GM18861 (cell line): ENCODE results near the gene SGCD.

Experiments used
- ATAC-seq: cut with Tn5 transposase; IDR thresholded peaks from one replicate; pipeline ENCODE4 v1.9.1; 2021; ENCODE audit not compliant: unreplicated experiment

SGCD gene

DNA sequence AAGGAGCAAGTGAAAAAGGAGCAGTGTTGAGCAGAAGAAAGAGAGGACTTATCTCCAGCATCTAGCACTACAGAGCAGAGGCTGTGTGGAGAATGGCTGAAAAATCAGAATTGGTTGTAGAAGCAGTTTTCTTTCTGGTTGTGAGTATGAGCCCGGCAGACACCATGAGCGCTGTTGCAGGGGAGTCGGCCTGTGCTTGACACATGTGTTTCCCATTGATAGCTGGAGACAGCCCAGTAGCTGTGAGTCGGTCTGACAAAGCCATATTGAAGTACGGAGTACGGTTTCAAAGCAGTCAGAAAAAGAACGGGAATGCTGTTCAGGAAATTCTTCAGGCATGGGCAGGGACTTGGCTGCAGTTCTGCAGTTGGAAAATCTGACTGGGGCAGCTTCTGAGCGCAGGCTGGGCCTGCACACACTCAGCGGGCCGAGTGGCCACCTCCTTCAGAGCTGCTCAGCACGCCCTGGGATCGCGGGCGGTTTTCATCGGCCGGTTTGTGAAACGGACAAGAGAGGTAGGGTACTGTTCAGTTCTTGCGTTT is at the start of gene SGCD:
Gene SGCD, plus strand, starts transcription at position 447 of the 542 bp plus-strand sequence.
- no peak for ATAC-seq

DNA sequence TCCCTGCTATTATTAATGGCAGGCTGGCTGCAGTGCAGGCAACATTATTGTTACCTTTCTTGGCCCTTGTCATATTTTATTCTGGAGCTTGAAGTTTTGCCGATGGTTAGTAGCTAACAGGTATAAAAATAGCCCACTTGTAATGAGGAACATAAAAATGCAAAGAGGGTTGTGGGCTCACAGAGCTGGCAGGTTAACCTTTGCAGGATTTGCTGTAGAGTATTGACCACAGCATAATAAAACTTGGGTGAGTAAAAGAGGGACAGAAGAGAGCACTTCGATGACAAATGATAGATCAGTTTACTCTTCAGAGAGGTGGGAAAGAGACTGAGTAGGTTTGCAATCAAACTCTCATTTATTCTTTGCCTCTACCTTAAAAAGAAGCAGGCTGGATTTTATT is 49.7 kb upstream of the SGCD start:
- ATAC-seq, result no peak

- ATAC-seq, result no peak
Measured at GRCh38 chr5:156295431-156295830, 31.5 kb upstream of the SGCD start.

DNA sequence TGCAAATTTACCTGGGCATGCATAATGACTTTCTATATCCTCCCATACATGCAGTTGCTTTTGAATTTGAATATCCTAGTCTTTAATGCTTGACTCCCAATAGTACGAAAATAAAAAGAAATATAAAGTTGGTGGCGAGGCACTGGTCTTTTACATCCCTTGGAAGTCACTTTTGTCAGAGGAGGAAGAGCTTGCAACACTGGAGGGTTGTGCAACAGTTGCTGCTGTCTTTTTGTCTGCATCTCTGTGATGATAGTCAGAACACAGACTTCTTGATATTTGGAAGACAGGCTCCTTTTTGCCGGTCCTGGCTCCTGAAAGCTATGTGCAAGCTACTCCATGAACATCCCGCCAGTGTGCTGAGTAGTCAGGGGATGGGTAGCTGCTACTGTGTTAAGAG is 16.8 kb upstream of the SGCD start:
- ATAC-seq, result no peak

GRCh38 chr5:156312897-156313694 is 13.9 kb upstream of the SGCD start:
- ATAC-seq, result no peak

GRCh38 chr5:156314416-156314815 is 12.5 kb upstream of the SGCD start:
- no peak for ATAC-seq

DNA sequence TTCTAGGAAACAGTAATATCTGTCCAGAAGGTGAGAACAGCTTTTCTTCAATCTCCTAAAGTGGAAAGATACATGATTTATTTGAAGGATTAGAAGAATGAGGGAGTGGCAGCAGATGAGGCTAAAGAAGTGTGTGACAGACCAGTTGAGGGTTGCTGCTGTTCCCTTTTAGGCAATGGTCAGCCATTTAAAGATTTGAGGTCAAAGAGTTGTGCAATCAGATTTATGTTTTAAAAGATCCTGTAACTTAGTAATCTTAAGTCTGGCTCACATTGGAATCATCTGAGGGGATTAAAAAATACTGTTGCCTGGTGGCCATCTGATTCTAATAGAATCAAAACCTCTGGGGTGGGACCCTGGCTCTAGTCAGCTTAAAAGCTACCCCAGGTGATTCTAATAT is 4.3 kb upstream of the SGCD start:
- ATAC-seq, result no peak

- ATAC-seq, result no peak
Measured at GRCh38 chr5:156327296-156327695, 332 bp downstream of the SGCD start.

GRCh38 chr5:156328161-156328560 is 1.2 kb downstream of the SGCD start:
- no peak for ATAC-seq

DNA sequence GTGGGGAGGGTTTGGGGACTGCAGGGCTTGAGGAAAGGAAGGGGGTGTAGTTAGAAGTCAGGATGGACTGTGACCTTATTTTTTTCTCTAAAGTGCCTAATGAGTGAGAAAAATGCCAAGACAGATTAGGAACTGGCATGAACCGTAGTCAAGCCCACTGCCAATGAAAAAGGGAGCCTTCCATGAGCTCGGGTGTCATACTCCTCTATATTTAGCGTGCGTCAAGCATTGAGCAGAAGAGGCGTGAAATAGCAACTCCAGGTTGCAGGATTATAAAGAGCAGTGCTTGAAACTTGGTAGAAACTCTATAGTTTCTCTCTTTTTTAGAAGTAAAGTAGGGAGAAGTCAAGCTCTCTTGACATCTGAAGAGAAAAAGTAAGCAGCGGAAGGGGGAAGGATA is 1.8 kb downstream of the SGCD start:
- ATAC-seq, result no peak

DNA sequence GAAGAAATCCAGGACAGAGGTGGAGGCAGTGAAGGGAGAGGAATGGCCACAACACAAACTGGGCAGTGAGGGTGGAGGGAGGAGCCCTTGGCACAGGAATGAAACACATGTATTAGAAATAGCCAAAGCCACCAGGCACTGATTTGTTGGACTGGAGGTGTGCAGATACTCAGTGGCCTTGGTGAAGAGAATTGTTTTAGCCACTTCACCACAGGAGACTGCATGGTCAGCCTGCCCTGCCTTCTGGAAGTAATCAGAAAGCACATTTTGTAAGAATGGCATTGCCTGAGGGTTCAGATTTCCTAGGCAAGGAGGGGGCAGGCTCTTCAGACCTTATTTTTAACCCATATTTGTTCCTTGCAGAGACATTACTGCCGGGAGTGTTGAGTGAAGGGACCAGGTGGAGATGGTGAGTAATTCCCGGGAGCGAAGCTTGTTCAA is 2.2 kb downstream of the SGCD start:
- no peak for ATAC-seq

DNA sequence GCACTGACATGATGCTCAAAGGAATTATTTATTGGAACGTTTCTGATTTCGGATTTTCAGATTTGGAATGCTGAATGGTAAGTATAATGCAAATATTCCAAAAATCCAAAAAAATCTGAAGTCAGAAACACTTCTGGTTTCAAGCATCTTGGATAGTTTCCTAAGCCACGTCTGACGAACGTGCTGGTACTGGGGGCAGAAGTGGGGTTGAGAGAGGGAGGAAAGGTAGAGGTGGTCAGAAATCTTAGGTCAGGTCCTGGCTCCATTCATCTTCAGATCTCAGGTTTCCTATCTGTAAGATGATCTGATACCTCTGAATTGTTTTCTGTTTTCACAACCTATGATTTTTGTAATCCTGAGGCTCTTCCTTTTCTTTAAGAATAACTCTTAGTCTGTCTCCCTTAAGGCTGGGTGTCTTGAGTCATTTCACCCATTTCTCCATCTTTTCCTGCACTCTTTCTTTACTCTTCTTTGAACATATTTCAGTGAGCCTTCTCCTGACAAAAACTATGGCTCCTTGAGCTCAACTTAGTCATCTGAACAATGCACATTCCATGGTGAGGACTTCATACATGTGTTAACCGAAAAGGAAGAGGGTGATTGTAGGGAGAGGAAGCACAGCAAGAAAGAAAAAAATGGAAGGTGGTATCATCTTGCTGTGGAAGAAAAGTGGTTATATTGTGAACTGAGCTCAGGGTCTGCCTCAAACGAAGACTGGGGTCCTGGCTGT is 3.3 kb downstream of the SGCD start:
- ATAC-seq, result no peak

DNA sequence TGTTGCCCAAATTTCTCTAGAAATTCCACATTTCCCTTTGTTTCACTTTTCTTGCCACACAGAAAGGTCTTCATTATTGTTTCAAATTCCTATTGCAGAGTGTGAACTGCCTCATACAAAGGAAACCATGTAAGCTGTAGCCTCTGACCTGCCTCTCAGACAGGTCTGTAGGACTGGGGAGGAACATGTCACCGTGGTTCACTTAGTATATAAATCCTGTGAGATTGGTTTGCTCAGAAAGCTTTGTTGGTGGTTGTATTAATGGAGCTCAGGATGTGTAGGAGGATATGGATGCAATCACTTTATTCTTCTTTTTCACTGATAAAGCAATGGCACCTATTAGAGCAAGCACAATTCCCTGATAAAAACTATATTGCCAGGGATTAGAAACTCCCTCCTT is 4.2 kb downstream of the SGCD start:
- ATAC-seq, result no peak

GRCh38 chr5:156331845-156332244 is 4.9 kb downstream of the SGCD start:
- no peak for ATAC-seq

GRCh38 chr5:156332245-156332644 is 5.3 kb downstream of the SGCD start:
- ATAC-seq, result no peak

DNA sequence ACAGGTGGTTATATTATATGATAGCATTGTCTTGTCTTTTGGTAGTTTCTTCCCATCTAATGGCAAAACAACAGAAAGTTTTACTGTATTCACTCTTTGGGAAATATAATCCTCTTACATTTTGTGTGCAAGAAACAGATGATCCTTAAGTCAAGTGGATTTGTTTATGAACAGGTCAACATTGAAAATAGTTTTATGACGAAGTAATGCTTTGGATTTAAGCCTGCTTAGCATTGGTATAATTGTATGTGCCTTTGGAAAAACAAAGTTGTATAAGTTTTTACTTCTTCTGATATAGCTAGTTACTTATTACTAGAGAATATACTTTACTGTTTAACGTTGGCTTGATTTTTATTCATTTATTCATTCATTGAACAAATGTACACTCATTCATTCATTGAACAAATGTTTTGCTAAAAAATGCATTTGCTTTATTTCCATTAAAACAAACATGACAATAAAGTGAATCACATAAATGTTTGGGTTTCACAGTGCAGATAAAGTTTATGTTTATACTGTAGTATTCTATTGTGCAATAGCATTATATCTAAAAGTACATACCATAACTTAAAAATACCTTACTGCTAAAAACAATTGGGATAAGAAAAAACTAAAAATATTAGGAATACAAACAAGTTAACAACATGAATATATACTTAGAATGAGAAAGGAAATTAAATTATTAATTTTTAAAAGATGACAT is 12.3 kb downstream of the SGCD start:
- no peak for ATAC-seq

DNA sequence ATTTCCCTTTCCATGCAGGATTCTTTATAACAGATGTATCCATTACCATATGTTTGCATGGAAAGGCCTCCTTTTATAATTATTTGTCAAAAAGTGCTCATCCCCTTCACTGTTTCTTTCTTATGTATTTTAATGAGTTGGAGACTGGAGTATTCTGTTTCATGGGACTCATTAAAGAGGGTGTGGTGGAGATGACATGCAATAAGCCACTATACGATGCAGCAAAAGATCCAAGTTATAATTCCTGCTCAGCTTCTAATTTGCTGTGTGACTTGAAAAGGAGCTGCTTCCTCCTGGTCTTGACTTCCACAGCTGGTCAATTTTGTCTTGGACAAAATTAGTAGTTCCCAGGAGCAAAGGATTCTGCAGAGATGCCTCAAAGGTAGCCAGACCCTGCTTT is 13.9 kb downstream of the SGCD start:
- ATAC-seq, result no peak

- no peak for ATAC-seq
Measured at GRCh38 chr5:156350256-156350655, 23.3 kb downstream of the SGCD start.

GRCh38 chr5:156351423-156351822 is 24.5 kb downstream of the SGCD start:
- ATAC-seq, result no peak

GRCh38 chr5:156354571-156354970 is 27.6 kb downstream of the SGCD start:
- no peak for ATAC-seq

DNA sequence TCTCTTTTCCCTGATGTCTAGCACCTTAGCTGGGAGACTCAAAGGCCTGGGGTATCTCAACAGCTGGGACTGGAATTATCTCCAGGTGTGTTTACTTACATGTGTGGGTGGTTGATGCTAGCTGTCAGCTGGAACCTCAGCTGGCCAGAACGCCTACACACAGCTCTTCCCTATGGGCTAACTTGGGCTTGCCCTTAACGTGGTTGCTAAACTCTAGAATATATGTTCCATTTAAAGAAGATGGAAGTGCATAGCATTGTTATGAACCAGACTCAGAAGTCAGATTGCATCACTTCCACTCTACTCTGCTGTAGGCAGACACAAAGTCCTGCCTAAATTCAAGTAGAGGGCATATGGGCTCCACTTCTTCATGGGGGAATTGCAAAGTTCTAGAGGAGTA is 29.3 kb downstream of the SGCD start:
- no peak for ATAC-seq

DNA sequence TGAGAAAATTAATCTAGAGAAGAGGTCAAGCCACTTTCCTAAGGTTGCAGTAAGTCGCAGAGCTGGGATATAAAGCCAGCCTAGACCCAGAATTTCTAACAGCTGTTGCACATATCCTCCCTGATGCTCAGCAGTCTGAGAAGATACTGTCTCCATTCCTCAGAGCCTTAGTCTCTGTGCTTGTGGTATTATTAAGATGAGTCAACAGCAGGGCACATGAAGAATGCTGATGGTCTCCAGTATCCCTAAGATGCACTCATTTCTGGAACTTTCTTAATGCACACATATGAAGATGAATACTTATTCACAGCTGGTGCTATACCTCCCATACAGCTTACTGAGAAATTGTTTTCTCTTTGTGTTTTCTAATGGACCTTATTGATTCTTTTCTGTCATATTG is 32.5 kb downstream of the SGCD start:
- ATAC-seq, result no peak
